Measurements from ENCODE around the gene BMPR2.
"Not testable (repeated sequence)": the region's sequence is repeated elsewhere in the genome, so short reads cannot be mapped to it uniquely, and the experiment has no call there.

The BMPR2 gene

GRCh38 chr2:202455114-202455513, 79.0 kb downstream of the BMPR2 start:
- no peak for DNase-seq

- no peak for DNase-seq
Measured at GRCh38 chr2:202460119-202460518, 84.0 kb downstream of the BMPR2 start.

GRCh38 chr2:202479090-202479489, 103.0 kb downstream of the BMPR2 start:
- no peak for DNase-seq

- no peak for DNase-seq
Measured at GRCh38 chr2:202479610-202480009, 103.5 kb downstream of the BMPR2 start.

- no peak for DNase-seq
Measured at GRCh38 chr2:202486351-202486750, 110.2 kb downstream of the BMPR2 start.

- no peak for DNase-seq
Measured at GRCh38 chr2:202488671-202489070, 112.5 kb downstream of the BMPR2 start.

GRCh38 chr2:202490479-202490878, 114.4 kb downstream of the BMPR2 start:
- no peak for DNase-seq

GRCh38 chr2:202491514-202491913, 115.4 kb downstream of the BMPR2 start:
- DNase-seq: no peak

GRCh38 chr2:202494300-202495229, 118.4 kb downstream of the BMPR2 start:
- DNase-seq: peak; percentile 67

GRCh38 chr2:202495230-202495604, 119.1 kb downstream of the BMPR2 start:
- DNase-seq: no peak

GRCh38 chr2:202496835-202497472, 120.8 kb downstream of the BMPR2 start:
- not testable (repeated sequence) for DNase-seq

- not testable (repeated sequence) for DNase-seq
Measured at GRCh38 chr2:202497473-202497866, 121.3 kb downstream of the BMPR2 start.

- not testable (repeated sequence) for DNase-seq
Measured at GRCh38 chr2:202499841-202500240, 123.7 kb downstream of the BMPR2 start.

- not testable (repeated sequence) for DNase-seq
Measured at GRCh38 chr2:202503276-202503675, 127.1 kb downstream of the BMPR2 start.

- no peak for DNase-seq
Measured at GRCh38 chr2:202508686-202509085, 132.6 kb downstream of the BMPR2 start.

- no peak for DNase-seq
Measured at GRCh38 chr2:202510911-202511310, 134.8 kb downstream of the BMPR2 start.

- DNase-seq: no peak
Measured at GRCh38 chr2:202512176-202512575, 136.0 kb downstream of the BMPR2 start.

GRCh38 chr2:202514732-202515131, 138.6 kb downstream of the BMPR2 start:
- no peak for DNase-seq

GRCh38 chr2:202519453-202519852, 143.3 kb downstream of the BMPR2 start:
- no peak for DNase-seq

GRCh38 chr2:202521470-202521869, 145.3 kb downstream of the BMPR2 start:
- DNase-seq: no peak

- DNase-seq: no peak
Measured at GRCh38 chr2:202529389-202529788, 153.3 kb downstream of the BMPR2 start.

- no peak for DNase-seq
Measured at GRCh38 chr2:202530038-202530437, 153.9 kb downstream of the BMPR2 start.

GRCh38 chr2:202535290-202535689, 159.2 kb downstream of the BMPR2 start:
- not testable (repeated sequence) for DNase-seq

- no peak for DNase-seq
Measured at GRCh38 chr2:202541137-202541536, 165.0 kb downstream of the BMPR2 start.
